ENCODE measurements around the gene SSBP2.
"Not testable (repeated sequence)": the region's sequence is repeated elsewhere in the genome, so short reads cannot be mapped to it uniquely, and the experiment has no call there.

The SSBP2 gene

DNA sequence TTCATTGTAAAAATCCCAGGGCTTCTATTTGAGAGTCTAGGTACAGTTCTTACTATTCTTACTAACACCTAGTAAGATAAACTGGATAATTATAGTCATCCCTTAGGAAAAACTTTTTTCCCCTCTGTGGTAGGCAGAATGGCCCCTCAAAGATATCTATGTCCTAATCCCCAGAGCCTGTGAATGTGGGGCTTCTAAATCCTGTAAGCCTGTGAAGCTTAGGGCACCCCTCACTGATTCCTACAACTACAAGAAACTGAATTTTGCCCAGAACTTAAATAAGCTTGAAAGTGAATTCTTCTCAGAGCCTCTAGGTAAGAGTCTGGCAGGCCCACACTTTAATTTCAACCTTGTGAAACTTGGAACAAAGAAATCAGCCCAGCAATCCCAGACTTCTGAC is 226.9 kb downstream of the SSBP2 start:
- DNase-seq (ENCODE audit: low spot score) = no peak

GRCh38 chr5:81522571-81522970 is 228.3 kb downstream of the SSBP2 start:
- DNase-seq (ENCODE audit: low spot score) = no peak

DNA sequence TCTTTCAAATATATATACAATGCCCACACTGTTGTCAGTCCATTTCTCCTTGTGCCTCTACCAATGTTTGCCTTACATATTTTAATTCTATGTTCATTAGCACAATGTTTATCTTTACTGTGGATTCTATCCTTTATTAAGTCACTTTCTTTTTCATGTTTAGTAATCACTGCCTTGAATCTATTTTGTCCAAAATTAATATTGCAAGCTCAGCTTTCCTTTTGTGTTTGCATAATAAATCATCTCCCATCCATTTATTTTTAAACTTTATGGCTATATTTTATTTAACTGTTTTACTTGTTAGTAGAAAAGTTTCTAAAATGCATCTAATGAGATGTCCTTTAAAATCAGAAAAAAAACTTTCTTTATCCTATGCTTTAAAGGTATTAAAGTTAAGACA is 230.1 kb downstream of the SSBP2 start:
- no peak for DNase-seq (ENCODE audit: low spot score)

GRCh38 chr5:81519217-81519905 is 231.5 kb downstream of the SSBP2 start:
- DNase-seq (ENCODE audit: low spot score) = no peak

DNA sequence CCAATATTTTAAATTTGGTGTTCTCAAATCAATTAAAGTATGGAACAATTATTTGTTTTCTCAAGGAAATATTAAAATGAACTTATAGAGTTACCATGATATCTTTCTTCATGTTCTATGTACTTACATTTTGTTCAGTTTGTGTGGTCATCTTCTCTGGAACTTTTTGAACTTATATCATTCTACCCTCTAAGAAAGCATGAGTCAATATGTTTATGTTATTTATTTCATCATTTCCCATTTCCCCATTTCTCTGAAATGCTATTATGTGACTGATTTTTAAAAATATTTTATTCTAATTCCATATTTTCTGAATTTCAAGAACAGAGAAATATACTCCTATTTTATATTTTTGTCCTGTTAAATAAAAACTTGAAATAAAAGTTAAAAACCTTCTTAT is 233.4 kb downstream of the SSBP2 start:
- DNase-seq (ENCODE audit: low spot score) = no peak

DNA sequence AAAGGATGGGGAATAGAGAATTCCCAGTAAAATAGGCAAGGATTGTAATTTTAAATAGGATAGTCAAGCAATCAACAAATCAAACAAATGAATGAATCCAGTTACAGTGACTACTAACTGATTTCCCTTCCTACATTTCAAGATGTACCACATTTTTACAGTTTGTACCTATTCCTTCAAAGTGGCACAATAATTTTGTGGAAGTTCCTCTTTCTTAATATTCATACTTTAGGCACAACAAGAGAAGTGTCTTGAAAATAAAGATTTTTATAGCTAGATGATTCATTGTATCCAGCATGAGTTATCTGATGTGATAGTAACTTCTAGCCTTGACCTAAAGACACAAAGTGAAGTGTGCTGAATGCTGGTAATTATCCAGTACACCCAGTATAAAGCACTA is 234.8 kb downstream of the SSBP2 start:
- DNase-seq (ENCODE audit: low spot score) = no peak

- no peak for DNase-seq (ENCODE audit: low spot score)
Measured at GRCh38 chr5:81513982-81514381, 236.9 kb downstream of the SSBP2 start.

DNA sequence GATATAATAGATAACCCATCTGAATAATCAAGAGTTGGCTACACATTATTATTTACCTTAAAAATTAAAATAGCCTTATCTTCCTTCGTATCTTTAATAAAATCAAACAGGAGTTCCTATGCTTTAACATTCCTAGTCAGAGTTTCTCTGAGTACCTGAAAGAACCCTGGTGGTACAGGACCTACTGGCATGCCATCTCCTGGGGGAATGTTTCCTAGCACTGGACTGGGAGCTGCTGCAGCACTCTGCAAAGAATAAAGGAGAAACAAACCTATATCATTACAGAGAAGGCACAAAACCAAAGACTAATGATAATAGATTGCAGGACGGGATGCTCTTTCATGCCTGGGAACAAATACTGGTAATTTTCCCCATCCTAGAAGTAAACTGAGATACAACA is 237.4 kb downstream of the SSBP2 start:
- DNase-seq (ENCODE audit: low spot score) = no peak

DNA sequence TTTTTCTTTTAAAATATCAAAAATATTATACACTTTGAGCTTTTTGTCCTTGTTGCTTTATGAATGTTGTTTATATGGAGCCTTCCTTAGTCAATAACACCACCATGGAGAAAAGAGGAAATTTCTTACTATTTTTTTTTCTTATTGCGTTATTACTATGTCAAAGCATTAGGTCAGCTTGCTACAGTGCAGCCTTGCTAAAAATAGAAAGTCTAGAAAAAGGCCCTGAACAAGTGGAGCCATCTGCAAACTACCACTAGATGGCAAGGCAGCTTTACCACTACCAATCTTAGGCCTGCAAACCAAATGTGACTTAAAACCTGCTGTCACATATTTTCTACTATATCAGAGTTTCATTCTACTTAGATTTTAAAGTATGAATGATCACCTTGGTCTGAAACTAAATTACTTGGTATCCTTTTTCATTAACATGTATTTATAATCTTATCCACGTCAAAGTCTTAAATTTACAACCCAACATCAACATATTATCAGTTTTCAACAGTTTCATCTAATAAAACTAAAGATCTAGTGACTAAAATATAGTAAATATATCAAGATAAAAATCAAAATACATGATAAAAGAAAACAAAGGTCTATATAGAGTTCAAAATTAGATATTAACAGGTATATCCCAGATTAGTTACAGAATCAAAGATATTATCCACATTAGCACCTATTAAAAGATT is 243.9 kb downstream of the SSBP2 start:
- DNase-seq (ENCODE audit: low spot score) = peak; percentile 97

- DNase-seq (ENCODE audit: low spot score) = no peak
Measured at GRCh38 chr5:81506378-81506777, 244.5 kb downstream of the SSBP2 start.

DNA sequence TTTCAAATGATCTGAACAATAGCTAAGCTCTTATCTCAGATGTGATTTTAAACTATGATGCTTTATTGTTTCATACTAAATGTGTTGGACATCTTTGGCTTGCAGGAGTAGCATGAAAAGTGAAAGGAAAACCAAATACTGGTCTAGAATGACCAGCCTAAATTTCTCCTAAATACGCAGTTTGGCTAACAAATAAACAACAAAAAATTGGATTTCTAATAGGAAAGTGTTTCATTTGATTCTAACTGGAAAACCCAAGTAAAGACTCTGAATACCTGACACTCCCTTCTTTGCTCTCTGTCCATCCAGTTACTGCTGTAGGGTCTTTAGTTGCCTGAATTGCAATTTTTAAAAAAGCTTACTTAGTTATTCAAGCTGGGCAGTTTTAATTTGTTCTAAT is 245.2 kb downstream of the SSBP2 start:
- DNase-seq (ENCODE audit: low spot score) = no peak

DNA sequence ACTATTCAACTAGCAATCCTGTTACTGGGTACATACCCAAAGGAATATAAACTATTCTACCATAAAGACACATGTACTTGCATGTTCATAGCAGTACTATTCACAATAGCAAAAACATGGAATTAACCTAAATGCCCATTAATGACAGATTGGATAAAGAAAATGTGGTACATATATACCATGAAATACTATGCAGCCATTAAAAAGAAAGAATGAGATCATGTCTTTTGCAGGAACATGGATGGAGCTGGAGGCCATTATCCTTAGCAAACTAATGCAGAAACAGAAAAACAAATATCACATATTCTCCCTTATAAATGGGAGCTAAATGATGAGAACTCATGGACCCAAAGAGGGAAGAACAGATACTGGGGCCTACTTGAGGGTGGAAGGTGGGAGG is 247.3 kb downstream of the SSBP2 start:
- not testable (repeated sequence) for DNase-seq (ENCODE audit: low spot score)

- DNase-seq (ENCODE audit: low spot score) = no peak
Measured at GRCh38 chr5:81495286-81495685, 255.6 kb downstream of the SSBP2 start.

DNA sequence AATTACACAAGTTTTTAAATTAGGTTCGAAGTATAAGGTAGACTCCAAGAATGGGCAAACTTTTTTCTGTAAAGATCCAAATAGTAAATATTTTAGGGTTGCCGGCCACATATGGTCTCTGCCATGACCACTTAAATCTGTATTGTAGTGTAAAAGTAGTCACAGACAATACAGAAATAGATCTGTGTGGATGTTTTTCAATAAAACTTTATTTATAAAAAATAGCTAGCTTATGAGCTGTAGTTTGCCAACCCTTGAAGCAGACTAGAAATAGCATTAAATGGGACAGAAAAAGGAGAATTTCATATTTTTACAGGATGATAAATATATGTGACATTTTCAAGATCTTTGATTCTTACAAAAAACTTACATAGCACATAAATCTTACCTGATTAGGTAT is 262.0 kb downstream of the SSBP2 start:
- no peak for DNase-seq (ENCODE audit: low spot score)

DNA sequence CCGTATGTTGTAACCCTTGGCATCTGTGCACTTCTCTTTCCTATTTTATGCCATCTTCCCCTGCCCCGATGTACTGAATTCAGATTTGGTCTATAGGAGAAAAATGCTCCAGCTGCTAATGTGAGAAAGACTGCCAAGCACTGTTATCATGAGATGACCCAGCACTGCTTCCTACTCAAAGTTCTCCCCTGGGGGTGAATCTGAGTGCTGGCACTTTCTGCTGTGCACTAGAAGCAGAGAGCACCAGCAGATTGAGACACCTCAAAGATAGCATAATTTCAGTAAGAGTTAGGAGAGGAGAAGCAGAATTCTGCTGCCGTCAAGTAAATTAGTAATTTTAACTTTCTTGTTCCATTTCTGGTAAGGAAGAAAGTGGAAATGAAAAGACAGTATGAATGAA is 264.2 kb downstream of the SSBP2 start:
- DNase-seq (ENCODE audit: low spot score) = no peak

DNA sequence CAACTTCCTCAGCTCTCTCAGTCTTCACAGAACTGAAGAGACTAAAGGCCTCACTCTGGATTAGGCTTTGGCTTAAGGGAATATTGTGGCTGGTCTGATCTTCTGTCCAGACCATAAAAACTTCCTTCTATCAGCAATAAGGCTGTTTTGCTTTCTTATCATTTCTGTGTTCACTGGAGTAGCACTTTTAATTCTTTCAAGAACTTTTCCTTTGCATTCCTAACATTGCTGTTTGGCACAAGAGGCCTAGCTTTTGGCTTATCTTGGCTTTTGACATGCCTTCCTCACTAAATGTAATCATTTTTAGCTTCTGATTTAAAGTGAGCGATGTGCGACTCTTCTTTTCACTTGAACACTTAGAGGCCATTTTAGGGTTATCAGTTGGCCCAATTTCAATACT is 268.3 kb downstream of the SSBP2 start:
- DNase-seq (ENCODE audit: low spot score) = no peak

- DNase-seq (ENCODE audit: low spot score) = not testable (repeated sequence)
Measured at GRCh38 chr5:81473395-81473794, 277.5 kb downstream of the SSBP2 start.

GRCh38 chr5:81469676-81470075 is 281.2 kb downstream of the SSBP2 start:
- DNase-seq (ENCODE audit: low spot score) = no peak

GRCh38 chr5:81450940-81451339 is 300.0 kb downstream of the SSBP2 start:
- DNase-seq (ENCODE audit: low spot score) = no peak

- no peak for DNase-seq (ENCODE audit: low spot score)
Measured at GRCh38 chr5:81435023-81435422, 315.9 kb downstream of the SSBP2 start.

GRCh38 chr5:81429985-81430384 is 320.9 kb downstream of the SSBP2 start:
- no peak for DNase-seq (ENCODE audit: low spot score)

DNA sequence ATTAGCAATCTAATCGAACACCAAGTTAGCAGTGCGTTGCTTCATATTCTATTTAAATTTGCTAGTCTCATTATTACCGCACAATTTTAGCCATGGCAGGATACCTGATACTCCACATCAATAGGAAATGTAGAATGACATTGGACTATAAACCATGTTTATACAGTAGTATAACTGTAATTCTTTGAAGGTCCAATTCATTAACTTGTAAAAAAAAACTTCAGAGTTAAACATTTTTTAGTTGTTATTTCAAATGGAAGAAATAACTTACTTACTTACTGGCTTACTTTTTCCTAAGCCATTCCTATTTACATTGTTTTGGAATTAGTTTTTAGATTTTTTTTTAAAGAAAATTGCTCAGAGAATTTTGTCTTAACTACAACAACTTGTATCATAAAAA is 321.5 kb downstream of the SSBP2 start:
- no peak for DNase-seq (ENCODE audit: low spot score)

DNA sequence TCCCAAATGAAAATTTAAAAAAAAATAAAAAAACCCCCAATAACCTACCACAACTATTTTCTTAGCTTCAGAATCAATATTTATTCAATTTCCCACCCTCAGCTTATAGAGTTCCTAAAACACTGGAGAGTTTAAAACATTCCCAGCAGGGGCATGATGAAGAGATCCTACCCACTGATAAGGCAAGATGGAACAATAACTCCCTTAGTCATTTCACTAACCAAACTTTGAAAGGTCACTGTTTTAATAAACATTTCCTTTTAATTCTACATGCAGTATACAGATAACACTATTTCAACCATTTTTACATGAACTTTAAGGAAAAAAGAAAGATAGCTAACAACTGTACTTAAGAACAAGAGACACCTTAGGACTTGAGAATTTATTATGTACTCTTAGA is 322.0 kb downstream of the SSBP2 start:
- no peak for DNase-seq (ENCODE audit: low spot score)

DNA sequence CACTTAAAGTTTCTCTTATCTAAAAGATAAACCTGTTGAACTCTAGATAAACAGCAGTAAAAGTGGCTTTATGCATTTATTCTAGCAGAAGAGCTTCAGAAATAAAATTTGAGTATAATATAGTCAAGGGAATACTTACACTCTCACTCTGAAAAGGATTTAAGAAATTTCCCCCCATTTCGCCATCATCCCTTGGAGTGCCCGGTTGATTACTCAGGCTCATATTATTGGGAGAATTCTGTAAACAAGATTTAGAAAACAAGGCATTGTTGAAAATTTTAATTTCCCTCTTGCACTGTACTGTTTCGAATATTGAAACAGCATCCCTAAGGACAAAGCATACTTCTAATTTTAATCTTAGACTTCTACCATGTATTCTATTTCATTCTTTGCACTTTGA is 322.5 kb downstream of the SSBP2 start:
- DNase-seq (ENCODE audit: low spot score) = no peak

Data from cerebellar cortex (tissue), 1 donor.